ENCODE results near the gene OR1I1. TPM values are rescaled to one million over a fixed set of nuclear protein-coding genes. Genes with fewer than 3 reads are reported as not detected.

OR1I1 gene
- polyA plus RNA-seq, 1 donor from 2014 or later, result not detected

GRCh38 chr19:15123900-15124299 is 41.9 kb downstream of the OR1I1 start:
- Histone ChIP-seq H3K9me3 (ENCODE audit: low read length) (no peaks in the 10 kb centered on the region), H3K79me2 (replicated peaks; ENCODE audit: insufficient read depth, low read length) (peaks cover 4% of the 10 kb centered on the region), H3K4me2 (ENCODE audit: low read length) (peak overlapping the region; percentile 67), H4K20me1 (ENCODE audit: insufficient read depth) (no peaks in the 10 kb centered on the region), H3K27me3 (ENCODE audit: insufficient read depth, low read depth, low read length) (no peaks in the 10 kb centered on the region), H3K9ac (ENCODE audit: low read length) (peak overlapping the region; percentile 89), H3K27ac (ENCODE audit: low read length) (no peak overlapping the region), H3F3A (ENCODE audit: insufficient read depth, low read length, poor library complexity, severe bottlenecking) (no peaks in the 10 kb centered on the region), H3K4me3 (ENCODE audit: low read length) (peak overlapping the region; percentile 98), H3K36me3 (ENCODE audit: insufficient read depth, low read length) (peaks cover 2% of the 10 kb centered on the region), H3K9me2 (ENCODE audit: insufficient read depth, low read length) (no peaks in the 10 kb centered on the region), H2AFZ (ENCODE audit: low read depth, low read length) (no peak overlapping the region)
- TF ChIP-seq TAF1 (IDR thresholded peaks at IDR 0.05; ENCODE audit: low read depth), result no peak
- TF ChIP-seq EZH2 (IDR thresholded peaks at IDR 0.05; ENCODE audit: borderline replicate concordance, insufficient read depth, low read length, poor library complexity, severe bottlenecking), result no peak
- no peak for TF ChIP-seq POLR2AphosphoS5 (IDR thresholded peaks at IDR 0.05)
- TF ChIP-seq SMC3 (conservative IDR thresholded peaks at IDR 0.05; ENCODE audit: poor library complexity), result no peak
- TF ChIP-seq EP300 (conservative IDR thresholded peaks at IDR 0.05; ENCODE audit: poor library complexity, severe bottlenecking), result no peak
- TF ChIP-seq REST (IDR thresholded peaks at IDR 0.05; ENCODE audit: borderline replicate concordance), result no peak
- no peak for TF ChIP-seq RAD21 (conservative IDR thresholded peaks at IDR 0.05)
- no peak for TF ChIP-seq CTCF (IDR thresholded peaks at IDR 0.05; ENCODE audit: poor library complexity, severe bottlenecking)
- no peak for TF ChIP-seq MXI1 (conservative IDR thresholded peaks at IDR 0.05; ENCODE audit: poor library complexity, severe bottlenecking)

GRCh38 chr19:15124572-15125231 is 42.7 kb downstream of the OR1I1 start:
- no peaks in the 10 kb centered on the region for H3F3A ChIP-seq (ENCODE audit: insufficient read depth, low read length, poor library complexity, severe bottlenecking)
- no peaks in the 10 kb centered on the region for H3K9me3 ChIP-seq (ENCODE audit: low read length)
- peaks cover 4% of the 10 kb centered on the region for H3K79me2 ChIP-seq (replicated peaks; ENCODE audit: insufficient read depth, low read length)
- H3K27me3 ChIP-seq (ENCODE audit: insufficient read depth, low read depth, low read length), result no peaks in the 10 kb centered on the region
- H3K4me2 ChIP-seq (ENCODE audit: low read length), result peak overlapping the region; percentile 67
- peak overlapping the region; percentile 86 for H3K27ac ChIP-seq (ENCODE audit: low read length)
- H3K4me3 ChIP-seq (ENCODE audit: low read length), result peak overlapping the region; percentile 98
- peak overlapping the region; percentile 98 for H2AFZ ChIP-seq (ENCODE audit: low read depth, low read length)
- H4K20me1 ChIP-seq (ENCODE audit: insufficient read depth), result no peaks in the 10 kb centered on the region
- H3K36me3 ChIP-seq (ENCODE audit: insufficient read depth, low read length), result no peaks in the 10 kb centered on the region
- peak overlapping the region; percentile 89 for H3K9ac ChIP-seq (ENCODE audit: low read length)
- TF ChIP-seq EZH2 (IDR thresholded peaks at IDR 0.05; ENCODE audit: borderline replicate concordance, insufficient read depth, low read length, poor library complexity, severe bottlenecking) (no peak), EP300 (conservative IDR thresholded peaks at IDR 0.05; ENCODE audit: poor library complexity, severe bottlenecking) (no peak), REST (IDR thresholded peaks at IDR 0.05; ENCODE audit: borderline replicate concordance) (no peak), CTCF (IDR thresholded peaks at IDR 0.05; ENCODE audit: poor library complexity, severe bottlenecking) (no peak), POLR2AphosphoS5 (IDR thresholded peaks at IDR 0.05) (no peak), RAD21 (conservative IDR thresholded peaks at IDR 0.05) (no peak), TAF1 (IDR thresholded peaks at IDR 0.05; ENCODE audit: low read depth) (no peak), MXI1 (conservative IDR thresholded peaks at IDR 0.05; ENCODE audit: poor library complexity, severe bottlenecking) (no peak), SMC3 (conservative IDR thresholded peaks at IDR 0.05; ENCODE audit: poor library complexity) (no peak)
- H3K9me2 ChIP-seq (ENCODE audit: insufficient read depth, low read length), result no peaks in the 10 kb centered on the region
